GM18502 (cell line): ENCODE measurements around the gene TBCE.

ENCODE experiments used
- ATAC-seq: cut with Tn5 transposase; IDR thresholded peaks from one replicate; pipeline ENCODE4 v1.9.1; 2021; ENCODE audit warnings: mild to moderate bottlenecking; ENCODE audit not compliant: unreplicated experiment, poor library complexity

Gene TBCE

GRCh38 chr1:235367000-235367908 lies at the start of gene TBCE:
Gene TBCE (plus strand): TSS chr1:235367427. CDS start chr1:235380050, 12,623 bp downstream.
- peak; percentile 100 for ATAC-seq

- ATAC-seq: no peak
Observed at GRCh38 chr1:235319255-235319654, 48.0 kb upstream of the TBCE start.

GRCh38 chr1:235320521-235321179 lies 46.6 kb upstream of the TBCE start:
- ATAC-seq: no peak

GRCh38 chr1:235324296-235324695 lies 42.9 kb upstream of the TBCE start:
- ATAC-seq: no peak

GRCh38 chr1:235325139-235325538 lies 42.1 kb upstream of the TBCE start:
- ATAC-seq: no peak

GRCh38 chr1:235325854-235326253 lies 41.4 kb upstream of the TBCE start:
- ATAC-seq: no peak

DNA sequence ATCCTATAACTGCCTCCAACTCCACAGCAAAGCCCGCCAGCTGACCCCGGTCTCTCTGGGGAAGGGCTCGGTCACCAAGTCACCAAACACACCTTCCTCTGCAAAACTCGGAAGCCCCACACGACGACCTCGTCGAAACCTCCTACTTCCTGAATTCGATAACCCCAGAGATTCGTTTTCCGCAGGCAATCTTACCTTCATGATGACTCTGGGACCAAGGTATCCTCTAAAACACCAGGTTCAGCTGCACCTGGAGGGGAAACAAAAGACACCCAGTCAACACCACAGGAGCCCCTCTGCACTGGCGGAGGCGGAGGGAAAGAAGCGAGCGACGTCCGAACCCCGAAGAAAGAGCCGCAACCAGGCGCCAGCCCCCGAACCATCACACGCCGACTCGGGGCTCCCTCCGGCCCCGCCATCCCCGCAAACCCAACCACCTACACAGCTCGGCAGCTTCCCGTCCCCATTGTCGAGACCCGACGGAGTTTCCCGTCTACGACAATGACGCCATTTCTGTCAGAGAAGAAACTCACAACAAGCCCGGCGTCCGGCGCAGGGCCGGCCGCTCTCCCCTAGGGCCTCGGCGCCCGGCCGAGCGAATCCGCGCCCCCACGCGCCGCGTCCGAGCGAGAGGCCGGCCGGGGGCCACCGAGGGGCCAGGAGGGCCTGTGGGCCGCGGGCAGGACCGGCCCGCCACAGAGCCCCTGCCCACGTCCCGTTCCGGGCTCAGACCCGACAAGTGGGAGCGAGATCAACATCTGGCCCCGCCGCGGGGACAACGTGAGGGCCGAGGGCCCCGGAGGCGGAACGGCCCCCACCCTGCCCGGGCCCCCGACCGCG lies 40.3 kb upstream of the TBCE start:
- ATAC-seq: no peak

DNA sequence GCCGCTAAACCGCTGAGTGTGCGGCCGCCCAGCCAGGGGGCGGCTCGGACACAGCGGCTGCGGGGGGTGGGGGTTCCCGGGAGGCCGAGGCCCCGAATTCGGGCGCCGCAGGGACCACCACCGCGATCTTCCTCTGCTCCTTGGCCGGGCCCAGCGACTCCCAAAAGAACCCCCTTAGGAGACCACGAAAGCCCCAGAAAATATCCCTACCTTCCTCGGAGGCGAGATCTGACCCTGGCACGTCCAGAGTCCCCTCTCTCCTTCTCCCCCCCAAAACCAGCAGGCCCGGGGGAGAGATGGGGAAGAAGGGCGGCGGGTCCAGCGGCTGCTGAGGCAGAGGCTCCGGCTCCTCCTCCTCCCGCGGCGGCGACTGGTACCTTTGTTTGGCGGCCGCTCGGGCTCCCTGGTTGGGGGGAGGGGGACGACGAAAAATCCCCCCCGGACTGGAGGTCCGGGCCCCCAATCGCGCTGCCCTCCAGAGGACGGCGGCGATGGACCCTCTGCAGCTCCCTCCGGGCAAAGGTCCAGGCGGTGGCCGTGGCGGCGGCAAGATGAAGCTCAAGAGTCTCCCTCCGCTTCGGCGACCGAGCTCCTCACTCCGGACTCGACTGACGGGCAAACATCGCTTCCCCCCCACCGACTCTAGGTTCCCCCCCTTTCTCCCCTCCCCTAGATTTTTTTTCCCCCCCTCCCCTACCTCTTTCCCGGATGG lies 39.5 kb upstream of the TBCE start, which contains the start of gene ARID4B:
TSS of gene ARID4B (minus strand) at position 621 of the 712 bp plus-strand sequence. CDS start 1,260 bp downstream, outside the sequence.
- peak; percentile 15 for ATAC-seq

GRCh38 chr1:235328271-235329138 lies 38.7 kb upstream of the TBCE start, which contains the start of gene GGPS1:
Gene GGPS1 (plus strand): TSS chr1:235328570. CDS start chr1:235335265, 6,695 bp downstream.
- peak; percentile 67 for ATAC-seq

DNA sequence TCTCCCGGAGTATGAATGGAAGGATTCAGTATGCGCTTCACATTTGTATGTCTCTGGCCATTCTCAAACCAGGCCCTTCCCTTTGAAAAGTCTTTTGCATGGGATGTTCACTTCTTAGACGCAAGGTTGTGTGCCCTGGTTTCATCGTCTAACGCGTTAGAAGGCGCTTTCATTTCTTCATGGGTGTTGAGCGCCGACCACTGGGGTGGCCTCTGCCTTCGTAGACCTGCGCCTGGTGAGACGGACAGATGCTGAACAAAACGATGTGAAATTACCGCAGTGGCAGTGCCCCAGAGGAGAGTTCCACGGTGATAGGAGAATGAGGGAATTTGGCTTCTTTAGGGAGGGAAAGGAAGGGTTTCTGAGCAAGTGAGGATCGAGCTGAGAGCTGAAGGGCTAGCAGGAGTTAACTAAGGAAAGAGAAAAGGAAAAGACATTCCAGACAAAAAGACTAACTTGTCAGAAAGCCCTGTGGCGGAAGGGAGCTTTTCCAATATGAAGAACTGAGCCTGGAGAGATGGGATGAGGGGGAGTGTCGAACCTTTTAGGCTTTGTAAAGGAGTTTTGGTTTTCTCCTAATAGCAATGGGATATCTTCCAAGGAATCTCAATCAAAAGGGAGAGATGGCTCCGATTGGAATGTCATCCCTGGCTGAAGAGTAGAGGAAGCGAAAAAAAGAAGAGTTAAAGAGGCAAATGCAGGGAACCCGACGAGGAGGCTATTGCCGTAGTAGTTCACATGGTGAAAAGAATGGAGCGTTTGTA lies 37.9 kb upstream of the TBCE start:
- peak; percentile 29 for ATAC-seq

GRCh38 chr1:235330918-235331285 lies 36.3 kb upstream of the TBCE start:
- no peak for ATAC-seq

DNA sequence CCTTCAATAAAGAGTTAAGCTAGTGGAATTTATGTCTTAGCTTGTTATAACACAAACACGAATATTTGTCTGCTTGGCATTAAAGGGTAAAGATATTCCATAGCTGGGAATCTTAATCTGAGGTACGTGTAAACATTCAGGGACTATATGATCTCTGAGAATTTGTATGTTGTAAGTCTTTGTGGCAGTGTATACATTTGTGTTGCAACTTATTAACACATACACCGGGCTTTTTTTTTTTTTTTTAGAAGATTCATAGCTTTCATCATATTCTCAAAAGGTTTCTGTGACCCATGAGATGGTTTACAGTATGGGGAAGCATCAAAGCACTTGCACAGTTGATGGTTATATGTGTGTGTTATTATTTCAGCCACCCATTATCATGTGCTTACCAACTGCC lies 35.8 kb upstream of the TBCE start:
- ATAC-seq: no peak

DNA sequence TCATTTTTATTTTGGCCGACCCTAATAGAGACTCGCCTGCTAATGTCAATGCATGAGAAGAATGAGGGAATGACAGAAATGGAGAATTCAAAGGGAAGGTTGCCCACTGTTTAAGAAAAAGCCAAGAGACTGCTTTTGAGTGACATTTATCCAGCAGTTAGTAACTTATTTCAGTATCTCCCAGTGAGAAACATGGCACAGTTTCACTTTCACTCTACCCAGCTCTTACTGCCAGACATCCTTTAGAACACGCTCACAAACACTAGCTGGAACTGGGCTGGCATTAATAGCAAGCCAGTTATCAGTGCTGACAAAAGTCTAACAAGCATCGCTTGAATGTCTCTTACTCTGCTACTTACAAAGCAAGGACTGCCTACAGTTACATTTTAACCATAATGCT lies 30.3 kb upstream of the TBCE start:
- ATAC-seq: no peak

GRCh38 chr1:235339746-235340145 lies 27.5 kb upstream of the TBCE start:
- ATAC-seq: no peak

- no peak for ATAC-seq
Observed at GRCh38 chr1:235341334-235341733, 25.9 kb upstream of the TBCE start.

DNA sequence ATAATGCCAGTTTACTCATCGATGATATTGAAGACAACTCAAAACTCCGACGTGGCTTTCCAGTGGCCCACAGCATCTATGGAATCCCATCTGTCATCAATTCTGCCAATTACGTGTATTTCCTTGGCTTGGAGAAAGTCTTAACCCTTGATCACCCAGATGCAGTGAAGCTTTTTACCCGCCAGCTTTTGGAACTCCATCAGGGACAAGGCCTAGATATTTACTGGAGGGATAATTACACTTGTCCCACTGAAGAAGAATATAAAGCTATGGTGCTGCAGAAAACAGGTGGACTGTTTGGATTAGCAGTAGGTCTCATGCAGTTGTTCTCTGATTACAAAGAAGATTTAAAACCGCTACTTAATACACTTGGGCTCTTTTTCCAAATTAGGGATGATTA lies 25.2 kb upstream of the TBCE start:
- ATAC-seq: no peak

GRCh38 chr1:235342471-235342870 lies 24.8 kb upstream of the TBCE start:
- no peak for ATAC-seq

- no peak for ATAC-seq
Observed at GRCh38 chr1:235343726-235344125, 23.5 kb upstream of the TBCE start.
